Astrocyte of the spinal cord (primary cell): ENCODE data around the gene MCTP1.
A peak's percentile ranks its signal among the peaks of the same experiment; 100 is the strongest.
"Not testable (repeated sequence)": the region's sequence is repeated elsewhere in the genome, so short reads cannot be mapped to it uniquely, and the experiment has no call there.

Experiments used
- DNase-seq: peaks from one replicate; pipeline ENCODE4 v3.0.0; 2011; ENCODE audit warnings: low read depth, low spot score
- H3K4me3 ChIP-seq: 2 replicates; pipeline ENCODE4 v1.5.1; 2011; ENCODE audit warnings: low read depth, mild to moderate bottlenecking, low read length, moderate library complexity
- in situ Hi-C: cut with HindIII; loops from 2 replicates; pipeline ENCODE4 v1.10.0; 2017; ENCODE audit warnings: low sequenced_read_pairs
- TF ChIP-seq, protein P1 (sequence below): IDR thresholded peaks from 2 replicates; pipeline ENCODE4 v1.5.1; 2012; ENCODE audit warnings: low read depth, mild to moderate bottlenecking, low read length, inconsistent platforms

The MCTP1 gene

DNA sequence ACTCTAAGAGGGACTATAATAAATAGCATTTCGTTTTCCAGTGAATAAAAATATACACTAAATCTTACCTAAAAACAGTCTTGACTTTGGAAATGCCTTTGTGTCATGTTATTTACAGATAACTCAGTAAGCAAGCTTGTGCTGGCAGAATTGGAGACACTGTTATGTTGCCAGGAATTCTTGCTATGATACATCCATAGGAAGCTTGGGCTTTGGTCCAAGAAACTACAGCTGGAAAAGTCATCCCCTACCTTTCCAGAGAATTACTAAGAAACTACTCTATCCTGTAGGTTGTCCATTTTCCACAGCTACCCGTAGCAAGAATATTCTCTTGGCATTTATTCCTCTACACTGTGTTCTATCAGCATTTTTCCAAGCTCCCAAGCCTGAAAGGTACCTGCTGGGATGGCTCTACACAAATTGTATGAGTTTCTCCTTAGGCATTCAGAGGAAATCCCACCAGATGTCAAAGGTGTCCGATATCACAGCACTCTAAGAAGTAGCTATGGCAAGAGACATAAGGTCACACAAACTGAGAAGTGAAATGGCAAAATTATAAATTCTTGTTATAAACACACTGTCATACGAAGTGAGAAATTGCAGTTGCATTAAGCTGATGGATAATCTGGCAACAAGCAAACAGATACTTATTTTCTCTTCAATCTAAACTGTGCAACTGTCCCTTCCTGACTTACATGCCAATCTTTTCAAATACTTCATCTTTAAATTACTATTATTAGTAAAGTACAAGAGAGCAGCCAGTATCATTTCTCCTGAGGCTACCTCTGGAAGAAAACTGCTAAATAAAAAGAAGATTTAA lies 68.5 kb downstream of the MCTP1 start:
- H3K4me3 ChIP-seq, result no peak overlapping the region
- DNase-seq, result peak; percentile 9
- in situ Hi-C loops, result no loop called here
- TF ChIP-seq, protein P1, sequence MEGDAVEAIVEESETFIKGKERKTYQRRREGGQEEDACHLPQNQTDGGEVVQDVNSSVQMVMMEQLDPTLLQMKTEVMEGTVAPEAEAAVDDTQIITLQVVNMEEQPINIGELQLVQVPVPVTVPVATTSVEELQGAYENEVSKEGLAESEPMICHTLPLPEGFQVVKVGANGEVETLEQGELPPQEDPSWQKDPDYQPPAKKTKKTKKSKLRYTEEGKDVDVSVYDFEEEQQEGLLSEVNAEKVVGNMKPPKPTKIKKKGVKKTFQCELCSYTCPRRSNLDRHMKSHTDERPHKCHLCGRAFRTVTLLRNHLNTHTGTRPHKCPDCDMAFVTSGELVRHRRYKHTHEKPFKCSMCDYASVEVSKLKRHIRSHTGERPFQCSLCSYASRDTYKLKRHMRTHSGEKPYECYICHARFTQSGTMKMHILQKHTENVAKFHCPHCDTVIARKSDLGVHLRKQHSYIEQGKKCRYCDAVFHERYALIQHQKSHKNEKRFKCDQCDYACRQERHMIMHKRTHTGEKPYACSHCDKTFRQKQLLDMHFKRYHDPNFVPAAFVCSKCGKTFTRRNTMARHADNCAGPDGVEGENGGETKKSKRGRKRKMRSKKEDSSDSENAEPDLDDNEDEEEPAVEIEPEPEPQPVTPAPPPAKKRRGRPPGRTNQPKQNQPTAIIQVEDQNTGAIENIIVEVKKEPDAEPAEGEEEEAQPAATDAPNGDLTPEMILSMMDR, result no peak

- in situ Hi-C loops, DNase-seq, H3K4me3 ChIP-seq: not testable (repeated sequence)
These were observed 77.1 kb downstream of the MCTP1 start for GRCh38 chr5:95207811-95208210.

DNA sequence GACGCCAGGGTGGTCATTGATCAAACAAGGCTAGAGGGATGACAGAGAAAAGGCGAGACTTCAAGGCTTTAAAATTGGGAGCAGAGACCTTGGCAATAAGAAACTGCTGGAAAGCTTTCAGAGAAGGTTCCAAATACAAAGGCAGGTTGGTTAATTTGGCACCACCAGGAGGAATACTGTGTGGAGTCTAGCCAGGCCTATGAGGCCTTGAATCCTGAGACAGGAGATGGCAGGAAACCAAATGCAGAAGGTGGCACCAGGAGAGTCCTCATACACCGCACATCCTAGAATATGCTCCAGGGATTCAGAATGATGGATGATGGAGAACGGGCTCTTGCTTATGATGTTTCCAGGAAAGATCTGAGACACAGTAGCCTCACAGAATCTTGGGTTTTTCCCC lies 90.0 kb downstream of the MCTP1 start:
- DNase-seq, result no peak
- TF ChIP-seq, protein P1, result no peak
- H3K4me3 ChIP-seq, result no peak overlapping the region
- in situ Hi-C loops, result no loop called here

DNA sequence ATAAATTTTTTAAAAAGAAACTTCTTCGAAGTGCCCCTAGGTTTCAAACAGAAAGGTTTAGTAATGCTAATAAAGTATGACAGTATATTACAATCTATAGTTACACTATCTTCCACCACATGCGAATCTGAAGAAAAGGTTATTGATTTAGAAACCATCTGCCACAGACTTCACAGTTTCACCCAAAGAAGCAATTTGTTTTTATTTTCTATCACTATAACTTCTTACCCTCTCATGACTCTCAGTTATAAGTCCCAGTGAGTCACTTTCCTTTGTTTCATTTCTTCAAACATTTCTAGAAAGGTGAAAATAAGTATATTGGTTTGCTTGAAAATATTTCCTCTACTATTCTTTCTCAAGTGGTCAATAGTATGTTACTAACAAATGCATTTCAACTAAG lies 93.6 kb downstream of the MCTP1 start:
- H3K4me3 ChIP-seq, result no peak overlapping the region
- in situ Hi-C loops, result no loop called here
- no peak for DNase-seq
- TF ChIP-seq, protein P1, result no peak

DNA sequence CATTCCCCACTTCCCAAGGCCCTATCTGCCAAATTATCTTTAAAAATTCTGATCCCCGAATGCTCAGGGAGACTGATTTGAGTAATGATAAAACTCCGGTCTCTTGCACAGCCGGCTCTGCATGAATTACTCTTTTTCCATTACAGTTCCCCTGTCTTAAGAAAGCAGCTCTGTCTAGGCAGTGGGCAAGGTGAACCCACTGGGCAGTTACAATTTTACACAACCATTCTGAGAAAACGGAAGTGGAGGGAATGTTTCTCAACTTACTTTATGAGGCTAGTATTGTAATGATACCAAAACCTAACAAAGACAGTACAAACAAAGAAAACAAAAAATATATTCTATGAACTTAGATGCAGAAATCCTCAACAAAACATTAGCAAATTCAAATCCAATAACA lies 100.0 kb downstream of the MCTP1 start:
- no peak for DNase-seq
- in situ Hi-C loops, result no loop called here
- TF ChIP-seq, protein P1, result no peak
- H3K4me3 ChIP-seq, result no peak overlapping the region

GRCh38 chr5:95181644-95182043 lies 103.2 kb downstream of the MCTP1 start:
- no peak overlapping the region for H3K4me3 ChIP-seq
- TF ChIP-seq, protein P1, result no peak
- in situ Hi-C loops, result no loop called here
- no peak for DNase-seq

GRCh38 chr5:95178046-95178651 lies 106.7 kb downstream of the MCTP1 start:
- TF ChIP-seq, protein P1, result peak; percentile 67
- DNase-seq, result peak; percentile 98
- H3K4me3 ChIP-seq, result no peak overlapping the region
- in situ Hi-C loops, result no loop called here
